ENCODE results near the gene TPPP3.

Gene TPPP3

DNA sequence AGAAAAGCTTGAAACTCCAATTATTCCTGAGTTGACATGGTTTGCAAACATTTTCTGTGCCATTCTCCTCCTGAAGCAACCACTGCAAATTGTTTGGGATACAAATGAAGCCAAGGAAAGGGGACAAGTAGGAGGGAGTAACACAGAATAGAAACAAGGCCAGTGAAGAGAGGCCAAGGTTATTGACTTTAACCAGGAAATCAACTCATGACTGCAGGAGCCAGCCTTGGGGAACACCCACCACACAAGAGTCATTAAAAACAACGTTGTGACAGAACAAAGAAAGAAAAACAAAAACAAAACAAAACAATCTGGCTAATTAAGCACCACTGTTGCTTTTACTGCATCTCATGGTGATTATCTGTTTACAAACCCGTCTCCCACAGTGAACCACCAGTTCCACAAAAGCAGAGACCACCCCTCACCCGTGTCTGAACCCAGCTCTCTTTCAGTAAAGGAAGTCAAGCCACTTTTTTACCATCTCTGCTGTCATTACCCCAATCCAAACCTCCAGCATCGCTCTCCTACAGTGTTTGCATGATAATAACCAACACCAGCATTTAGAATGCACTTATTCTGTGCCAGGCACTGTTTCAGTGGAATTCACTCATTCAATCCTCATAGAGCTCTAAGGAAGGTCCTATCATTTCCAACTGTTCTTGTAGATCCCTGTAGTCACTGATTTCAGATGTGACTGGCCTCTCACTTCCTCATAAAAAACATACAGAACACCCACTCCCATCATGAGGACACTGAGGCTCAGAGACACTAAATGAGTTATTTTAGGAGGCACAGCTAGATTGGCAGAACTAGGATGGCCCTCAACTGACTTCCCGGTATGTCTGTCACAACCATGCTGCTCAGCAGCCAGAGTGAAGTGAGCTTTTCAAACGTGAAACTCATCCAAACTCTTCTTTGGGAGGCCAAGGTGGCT, 20.9 kb upstream of the TPPP3 start:
- Histone ChIP-seq H3K4me1 (ENCODE audit: control insufficient read depth, insufficient read depth, low read length, poor library complexity, severe bottlenecking) (peaks cover 4% of the 10 kb centered on the region), H3K9me3 (ENCODE audit: control insufficient read depth, low read length) (no peaks in the 10 kb centered on the region), H3K27ac (ENCODE audit: low read depth, low read length, severe bottlenecking) (no peak overlapping the region), H3K36me3 (ENCODE audit: control insufficient read depth, insufficient read depth, low read length) (no peaks in the 10 kb centered on the region), H3K4me3 (ENCODE audit: extremely low read depth, insufficient read depth, low read length, poor library complexity, severe bottlenecking) (no peak overlapping the region)
- 57 to 59% methylated on average over 6 of the region's 6 CpGs for WGBS, 2 experiments (ENCODE audit: insufficient coverage in 2 of 2)

DNA sequence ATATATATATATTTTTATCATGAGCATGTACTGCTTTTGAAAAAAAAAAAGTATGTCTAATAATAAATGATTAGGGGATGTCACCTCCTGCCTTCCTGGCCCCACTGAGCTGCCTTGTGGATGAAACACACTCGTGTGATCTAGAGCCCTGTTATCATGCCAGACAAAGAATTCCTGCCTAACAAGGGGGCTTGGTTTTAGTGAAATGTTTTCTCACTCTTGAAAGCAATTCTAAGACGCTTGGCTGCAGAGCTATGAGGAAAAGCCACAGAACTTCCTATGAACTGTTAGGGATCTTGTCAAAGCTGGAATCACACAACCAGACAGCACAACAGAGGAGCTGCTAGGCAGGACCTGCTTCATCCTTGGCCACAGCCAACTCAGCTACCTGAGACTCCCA, 19.0 kb upstream of the TPPP3 start:
- no peaks in the 10 kb centered on the region for H3K36me3 ChIP-seq (ENCODE audit: control insufficient read depth, insufficient read depth, low read length)
- peaks cover 4% of the 10 kb centered on the region for H3K4me1 ChIP-seq (ENCODE audit: control insufficient read depth, insufficient read depth, low read length, poor library complexity, severe bottlenecking)
- H3K27ac ChIP-seq (ENCODE audit: low read depth, low read length, severe bottlenecking) = no peak overlapping the region
- no peak overlapping the region for H3K4me3 ChIP-seq (ENCODE audit: extremely low read depth, insufficient read depth, low read length, poor library complexity, severe bottlenecking)
- WGBS, 2 experiments (ENCODE audit: insufficient coverage in 2 of 2) = 57 to 75% methylated on average over 1 to 2 of the region's 2 CpGs
- no peaks in the 10 kb centered on the region for H3K9me3 ChIP-seq (ENCODE audit: control insufficient read depth, low read length)

- H3K4me1 ChIP-seq (ENCODE audit: control insufficient read depth, insufficient read depth, low read length, poor library complexity, severe bottlenecking) = peaks cover 13% of the 10 kb centered on the region
- H3K4me3 ChIP-seq (ENCODE audit: extremely low read depth, insufficient read depth, low read length, poor library complexity, severe bottlenecking) = no peak overlapping the region
- H3K27ac ChIP-seq (ENCODE audit: low read depth, low read length, severe bottlenecking) = no peak overlapping the region
- no peaks in the 10 kb centered on the region for H3K9me3 ChIP-seq (ENCODE audit: control insufficient read depth, low read length)
- no peaks in the 10 kb centered on the region for H3K36me3 ChIP-seq (ENCODE audit: control insufficient read depth, insufficient read depth, low read length)
- 86 to 89% methylated on average over 3 of the region's 3 CpGs for WGBS, 2 experiments (ENCODE audit: insufficient coverage in 2 of 2)
These were observed 18.0 kb upstream of the TPPP3 start for GRCh38 chr16:67411339-67411738.

DNA sequence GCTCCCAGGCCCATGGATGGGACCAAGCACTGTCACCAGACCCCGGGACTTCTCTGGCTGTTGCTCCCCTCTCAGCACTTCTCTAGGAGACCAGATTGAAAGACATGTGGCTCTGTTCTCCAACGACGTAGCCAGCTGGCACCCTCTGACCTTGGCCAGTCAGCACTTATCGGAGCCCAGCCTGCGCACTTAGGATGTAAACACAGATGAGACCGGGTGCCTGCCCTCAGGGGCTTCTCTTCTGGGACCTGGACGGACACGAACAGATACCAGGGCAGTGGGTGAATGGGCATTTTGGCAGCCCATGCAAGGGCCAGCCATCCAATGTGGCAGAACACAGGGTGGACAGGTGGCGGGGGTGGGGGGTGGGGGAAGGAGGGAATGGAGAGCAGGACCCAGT, 16.3 kb upstream of the TPPP3 start:
- Histone ChIP-seq H3K9me3 (ENCODE audit: control insufficient read depth, low read length) (no peaks in the 10 kb centered on the region), H3K4me1 (ENCODE audit: control insufficient read depth, insufficient read depth, low read length, poor library complexity, severe bottlenecking) (peaks cover 19% of the 10 kb centered on the region), H3K4me3 (ENCODE audit: extremely low read depth, insufficient read depth, low read length, poor library complexity, severe bottlenecking) (no peak overlapping the region), H3K36me3 (ENCODE audit: control insufficient read depth, insufficient read depth, low read length) (no peaks in the 10 kb centered on the region), H3K27ac (ENCODE audit: low read depth, low read length, severe bottlenecking) (no peak overlapping the region)
- WGBS, 2 experiments (ENCODE audit: insufficient coverage in 2 of 2) = 93 to 100% methylated on average over 6 to 8 of the region's 9 CpGs

DNA sequence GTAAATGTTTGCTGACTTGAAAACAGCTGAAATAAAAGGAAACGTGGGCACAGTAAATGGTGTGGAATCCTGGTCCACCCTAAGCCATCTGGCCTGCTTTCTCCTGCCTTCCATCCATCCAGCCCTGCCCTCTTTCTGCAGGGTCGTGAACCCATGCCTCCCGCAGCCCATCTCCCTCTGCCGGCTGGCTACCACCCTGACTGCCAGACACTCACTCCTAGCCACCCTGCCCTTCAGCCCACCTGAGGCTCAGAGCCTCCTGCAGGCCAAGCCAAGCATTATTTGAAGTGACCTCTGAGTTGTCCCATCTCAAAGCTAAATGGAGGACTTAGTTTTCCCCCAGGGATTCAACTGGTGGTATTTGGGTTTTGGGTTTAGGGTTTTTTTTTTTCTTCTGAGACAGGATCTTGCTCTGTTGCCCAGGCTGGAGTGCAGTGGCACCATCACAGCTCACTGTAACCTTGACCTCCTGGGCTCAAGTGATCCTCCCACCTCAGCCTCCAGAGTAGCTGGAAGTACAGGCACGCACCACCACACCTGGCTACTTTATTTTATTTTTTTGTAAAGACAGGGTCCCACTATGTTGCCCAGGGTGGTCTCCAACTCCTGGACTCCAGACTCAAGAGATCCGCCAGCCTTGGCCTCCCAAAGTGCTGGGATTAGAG, 14.6 kb upstream of the TPPP3 start:
- peaks cover 19% of the 10 kb centered on the region for H3K4me1 ChIP-seq (ENCODE audit: control insufficient read depth, insufficient read depth, low read length, poor library complexity, severe bottlenecking)
- no peaks in the 10 kb centered on the region for H3K36me3 ChIP-seq (ENCODE audit: control insufficient read depth, insufficient read depth, low read length)
- 86 to 95% methylated on average over 5 of the region's 6 CpGs for WGBS, 2 experiments (ENCODE audit: insufficient coverage in 2 of 2)
- H3K9me3 ChIP-seq (ENCODE audit: control insufficient read depth, low read length) = no peaks in the 10 kb centered on the region
- no peak overlapping the region for H3K4me3 ChIP-seq (ENCODE audit: extremely low read depth, insufficient read depth, low read length, poor library complexity, severe bottlenecking)
- H3K27ac ChIP-seq (ENCODE audit: low read depth, low read length, severe bottlenecking) = no peak overlapping the region

GRCh38 chr16:67407176-67407787, 14.0 kb upstream of the TPPP3 start:
- Histone ChIP-seq H3K9me3 (ENCODE audit: control insufficient read depth, low read length) (no peaks in the 10 kb centered on the region), H3K4me1 (ENCODE audit: control insufficient read depth, insufficient read depth, low read length, poor library complexity, severe bottlenecking) (peaks cover 17% of the 10 kb centered on the region), H3K4me3 (ENCODE audit: extremely low read depth, insufficient read depth, low read length, poor library complexity, severe bottlenecking) (no peak overlapping the region), H3K27ac (ENCODE audit: low read depth, low read length, severe bottlenecking) (no peak overlapping the region), H3K36me3 (ENCODE audit: control insufficient read depth, insufficient read depth, low read length) (no peaks in the 10 kb centered on the region)
- WGBS, 2 experiments (ENCODE audit: insufficient coverage in 2 of 2) = 91 to 100% methylated on average over 4 to 5 of the region's 7 CpGs

DNA sequence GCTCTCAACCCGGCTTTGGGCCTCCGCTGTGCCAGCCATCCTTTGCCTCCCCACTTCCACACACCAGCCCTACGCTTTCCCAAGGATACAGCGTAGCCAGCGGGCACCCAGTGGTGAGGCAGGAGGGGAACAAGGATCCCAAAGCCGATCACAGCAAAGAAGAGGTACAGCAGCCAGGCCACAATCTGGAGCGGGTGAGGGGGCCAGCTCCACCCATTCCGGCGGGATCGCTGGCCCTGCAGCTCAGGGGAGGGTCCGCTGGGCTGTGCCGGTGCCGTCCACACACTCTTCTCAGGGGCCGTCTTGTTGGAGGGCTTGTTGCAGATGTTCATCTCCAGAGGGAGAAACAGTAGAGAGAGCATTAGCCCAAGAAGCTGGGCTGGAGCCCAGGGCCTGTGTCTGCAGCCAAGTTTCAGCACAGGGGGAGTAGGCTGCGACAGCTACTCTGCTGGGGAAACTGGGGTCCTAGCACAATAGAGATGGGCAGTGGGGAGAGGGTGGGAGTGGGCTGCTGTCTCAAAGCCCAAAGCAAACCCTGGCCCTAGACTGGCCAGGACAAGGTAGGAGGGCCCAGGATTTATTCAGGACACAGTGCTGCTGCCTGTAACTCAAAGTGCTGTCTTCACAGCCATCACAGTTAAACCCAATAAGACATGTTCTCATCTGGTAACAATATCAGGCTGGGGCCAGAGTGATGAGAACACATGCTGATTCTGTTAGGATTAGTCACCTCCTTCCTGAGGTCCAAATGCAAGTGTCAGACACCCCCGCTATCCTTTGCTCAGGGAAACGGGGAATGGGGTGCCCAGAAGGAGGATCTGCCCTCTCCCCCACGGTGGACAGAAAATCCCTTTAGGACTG, 13.0 kb upstream of the TPPP3 start:
- H3K9me3 ChIP-seq (ENCODE audit: control insufficient read depth, low read length) = no peaks in the 10 kb centered on the region
- H3K4me1 ChIP-seq (ENCODE audit: control insufficient read depth, insufficient read depth, low read length, poor library complexity, severe bottlenecking) = peaks cover 15% of the 10 kb centered on the region
- 78 to 85% methylated on average over 16 to 17 of the region's 18 CpGs for WGBS, 2 experiments (ENCODE audit: insufficient coverage in 2 of 2)
- no peak overlapping the region for H3K4me3 ChIP-seq (ENCODE audit: extremely low read depth, insufficient read depth, low read length, poor library complexity, severe bottlenecking)
- peak overlapping the region; percentile 16 for H3K27ac ChIP-seq (ENCODE audit: low read depth, low read length, severe bottlenecking)
- no peaks in the 10 kb centered on the region for H3K36me3 ChIP-seq (ENCODE audit: control insufficient read depth, insufficient read depth, low read length)

GRCh38 chr16:67405336-67405735, 12.0 kb upstream of the TPPP3 start:
- Histone ChIP-seq H3K36me3 (ENCODE audit: control insufficient read depth, insufficient read depth, low read length) (no peaks in the 10 kb centered on the region), H3K27ac (ENCODE audit: low read depth, low read length, severe bottlenecking) (no peak overlapping the region), H3K4me1 (ENCODE audit: control insufficient read depth, insufficient read depth, low read length, poor library complexity, severe bottlenecking) (peaks cover 15% of the 10 kb centered on the region), H3K4me3 (ENCODE audit: extremely low read depth, insufficient read depth, low read length, poor library complexity, severe bottlenecking) (no peak overlapping the region), H3K9me3 (ENCODE audit: control insufficient read depth, low read length) (no peaks in the 10 kb centered on the region)
- 93% methylated on average over 6 to 7 of the region's 8 CpGs for WGBS, 2 experiments (ENCODE audit: insufficient coverage in 2 of 2)

GRCh38 chr16:67404740-67405226, 11.5 kb upstream of the TPPP3 start:
- Histone ChIP-seq H3K27ac (ENCODE audit: low read depth, low read length, severe bottlenecking) (no peak overlapping the region), H3K4me3 (ENCODE audit: extremely low read depth, insufficient read depth, low read length, poor library complexity, severe bottlenecking) (no peak overlapping the region), H3K9me3 (ENCODE audit: control insufficient read depth, low read length) (no peaks in the 10 kb centered on the region), H3K4me1 (ENCODE audit: control insufficient read depth, insufficient read depth, low read length, poor library complexity, severe bottlenecking) (peaks cover 15% of the 10 kb centered on the region), H3K36me3 (ENCODE audit: control insufficient read depth, insufficient read depth, low read length) (no peaks in the 10 kb centered on the region)
- 89 to 96% methylated on average over 3 to 5 of the region's 5 CpGs for WGBS, 2 experiments (ENCODE audit: insufficient coverage in 2 of 2)

DNA sequence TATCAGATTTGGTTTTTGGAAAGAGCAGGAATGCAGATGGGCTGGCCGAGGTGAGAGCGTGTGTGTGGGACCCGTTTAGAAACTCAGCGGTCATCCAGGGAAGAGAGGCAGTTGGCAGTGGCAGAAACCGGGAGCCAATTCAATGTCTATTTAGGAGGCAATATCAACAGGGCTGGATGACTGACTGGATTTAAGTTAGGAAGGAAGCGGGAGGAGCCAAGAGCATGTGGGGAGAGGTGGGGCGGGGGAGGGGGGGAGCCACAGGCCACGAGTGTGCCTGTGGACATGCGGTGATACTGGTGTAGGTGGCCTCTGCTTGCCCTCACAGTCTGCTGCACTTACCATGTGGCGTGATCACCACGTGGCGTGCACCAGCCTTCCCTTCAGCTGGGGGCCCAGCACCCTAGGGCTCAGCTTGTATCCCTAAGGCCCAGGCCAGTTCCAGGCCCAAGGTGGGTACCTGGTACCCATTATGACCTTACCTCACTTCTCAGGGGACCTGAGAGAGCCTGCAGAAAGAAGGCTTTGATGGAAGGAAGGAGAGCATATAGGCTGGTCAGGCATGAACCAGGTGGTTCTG, 10.8 kb upstream of the TPPP3 start:
- Histone ChIP-seq H3K4me1 (ENCODE audit: control insufficient read depth, insufficient read depth, low read length, poor library complexity, severe bottlenecking) (peaks cover 15% of the 10 kb centered on the region), H3K9me3 (ENCODE audit: control insufficient read depth, low read length) (no peaks in the 10 kb centered on the region), H3K4me3 (ENCODE audit: extremely low read depth, insufficient read depth, low read length, poor library complexity, severe bottlenecking) (no peak overlapping the region), H3K27ac (ENCODE audit: low read depth, low read length, severe bottlenecking) (no peak overlapping the region), H3K36me3 (ENCODE audit: control insufficient read depth, insufficient read depth, low read length) (no peaks in the 10 kb centered on the region)
- WGBS, 2 experiments (ENCODE audit: insufficient coverage in 2 of 2) = 94 to 95% methylated on average over 12 of the region's 12 CpGs
